T-helper 2 cell treated with Interferon-gamma antibody and Interleukin-4, amounts not matched to agents 5 μg/mL and 100 μg/mL, for 36 hours (primary cell): ENCODE data around the gene MARS2.
"Not testable (repeated sequence)": the region's sequence is repeated elsewhere in the genome, so short reads cannot be mapped to it uniquely, and the experiment has no call there.

ENCODE experiments used
- DNase-seq: peaks from one replicate; pipeline ENCODE4 v3.0.0; 2021; ENCODE audit warnings: low spot score
- H3K27ac Mint-ChIP-seq: one replicate; pipeline ENCODE4 v1.8.0; 2021; ENCODE audit warnings: mild to moderate bottlenecking, mixed read lengths
- H3K27me3 Mint-ChIP-seq: one replicate; pipeline ENCODE4 v1.8.0; 2021; ENCODE audit warnings: low read depth, mixed read lengths
- H3K36me3 Mint-ChIP-seq: one replicate; pipeline ENCODE4 v1.8.0; 2021; ENCODE audit warnings: low read depth, mixed read lengths
- H3K4me1 Mint-ChIP-seq: one replicate; pipeline ENCODE4 v1.8.0; 2021; ENCODE audit warnings: low read depth, mixed read lengths
- H3K4me3 Mint-ChIP-seq: one replicate; pipeline ENCODE4 v1.8.0; 2022; ENCODE audit warnings: mild to moderate bottlenecking, moderate library complexity, mixed read lengths
- H3K9me3 Mint-ChIP-seq: one replicate; pipeline ENCODE4 v1.8.0; 2021; ENCODE audit warnings: mixed read lengths

The MARS2 gene

DNA sequence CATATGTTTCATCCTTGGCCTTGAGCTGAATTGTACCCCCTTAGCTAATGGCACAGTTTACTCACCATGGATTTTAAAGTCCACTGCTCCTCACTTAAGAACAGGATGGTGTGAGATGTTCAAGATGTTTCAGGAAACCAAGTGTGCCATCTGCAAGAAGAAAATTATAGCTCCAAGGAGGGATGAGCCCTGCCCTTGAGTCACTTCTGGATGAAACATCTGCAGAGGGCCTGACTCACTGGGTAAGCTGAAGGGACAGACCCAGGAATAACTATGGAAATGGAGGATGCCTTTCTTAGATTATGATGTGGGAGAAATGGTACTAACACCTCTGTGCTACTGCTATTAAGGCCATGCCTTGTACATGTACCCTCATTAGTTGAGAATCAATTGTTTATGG lies 6.4 kb downstream of the MARS2 start:
- DNase-seq, result no peak
- no peaks in the 10 kb centered on the region for H3K27me3 Mint-ChIP-seq
- no peak overlapping the region for H3K27ac Mint-ChIP-seq
- H3K9me3 Mint-ChIP-seq, result no peaks in the 10 kb centered on the region
- peaks cover 23% of the 10 kb centered on the region for H3K36me3 Mint-ChIP-seq
- peaks cover 28% of the 10 kb centered on the region for H3K4me1 Mint-ChIP-seq
- no peak overlapping the region for H3K4me3 Mint-ChIP-seq

DNA sequence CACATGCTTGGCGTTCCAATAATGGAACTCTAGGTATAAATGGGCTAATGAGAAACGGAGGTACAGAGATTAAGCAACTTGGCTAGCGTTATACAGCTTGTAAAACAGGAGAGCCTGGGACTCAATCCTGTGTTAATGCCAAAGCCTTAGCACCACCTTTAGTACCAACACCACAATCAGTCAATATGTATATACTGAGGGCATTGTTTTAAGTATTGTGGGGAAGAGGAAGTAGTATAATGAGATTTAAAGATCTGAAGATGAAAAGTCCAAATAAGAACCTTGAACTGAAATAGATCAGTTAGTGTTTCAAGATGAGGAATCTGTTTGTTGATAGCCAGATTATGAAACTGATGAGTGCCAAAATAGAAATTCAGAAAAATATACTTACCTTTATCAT lies 8.1 kb downstream of the MARS2 start:
- no peak overlapping the region for H3K27ac Mint-ChIP-seq
- H3K4me3 Mint-ChIP-seq, result no peak overlapping the region
- no peaks in the 10 kb centered on the region for H3K9me3 Mint-ChIP-seq
- no peak for DNase-seq
- peaks cover 22% of the 10 kb centered on the region for H3K36me3 Mint-ChIP-seq
- H3K4me1 Mint-ChIP-seq, result peaks cover 21% of the 10 kb centered on the region
- no peaks in the 10 kb centered on the region for H3K27me3 Mint-ChIP-seq

DNA sequence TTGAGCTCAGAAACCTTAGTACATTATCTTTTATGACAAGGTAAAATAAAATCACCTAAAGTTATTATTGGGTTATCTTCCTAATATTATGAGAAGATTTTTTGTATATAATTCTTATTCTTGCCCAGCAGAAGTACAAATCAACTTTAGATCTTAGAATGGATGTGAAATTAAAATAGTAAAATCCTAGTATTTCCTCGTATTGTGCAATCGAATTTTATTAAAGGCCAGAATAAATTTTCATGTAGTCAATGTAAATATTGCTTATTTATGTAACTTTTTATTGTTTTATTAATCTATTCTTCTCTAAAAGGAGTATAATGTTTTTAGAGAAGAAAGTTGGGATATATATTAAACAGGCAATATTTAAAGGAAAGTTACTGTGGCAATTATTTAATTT lies 12.7 kb downstream of the MARS2 start:
- Mint-ChIP-seq H3K27me3 (no peaks in the 10 kb centered on the region), H3K36me3 (no peaks in the 10 kb centered on the region), H3K4me3 (no peak overlapping the region), H3K9me3 (no peaks in the 10 kb centered on the region), H3K27ac (no peak overlapping the region), H3K4me1 (no peaks in the 10 kb centered on the region)
- DNase-seq, result no peak

DNA sequence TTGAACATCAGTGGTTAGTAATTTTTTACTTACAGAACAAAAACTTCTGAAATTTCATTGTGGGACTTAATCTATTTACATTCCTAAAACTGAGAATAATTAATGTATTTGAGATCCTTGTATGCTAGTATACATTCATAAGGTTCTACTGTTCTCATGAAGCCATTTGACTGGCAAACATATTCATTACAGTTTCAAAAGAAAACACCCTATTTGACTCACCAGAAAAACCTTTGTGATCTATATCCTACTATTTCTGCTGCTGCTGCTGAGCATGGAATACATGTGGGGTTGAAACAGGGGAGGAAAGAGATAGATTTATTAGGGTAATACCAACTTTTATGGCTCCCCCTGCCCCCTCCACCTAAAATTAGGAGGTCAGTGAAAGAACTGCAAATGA lies 21.8 kb downstream of the MARS2 start:
- Mint-ChIP-seq H3K27me3 (no peaks in the 10 kb centered on the region), H3K4me1 (no peaks in the 10 kb centered on the region), H3K36me3 (no peaks in the 10 kb centered on the region), H3K4me3 (no peak overlapping the region), H3K27ac (no peak overlapping the region), H3K9me3 (no peaks in the 10 kb centered on the region)
- no peak for DNase-seq

DNA sequence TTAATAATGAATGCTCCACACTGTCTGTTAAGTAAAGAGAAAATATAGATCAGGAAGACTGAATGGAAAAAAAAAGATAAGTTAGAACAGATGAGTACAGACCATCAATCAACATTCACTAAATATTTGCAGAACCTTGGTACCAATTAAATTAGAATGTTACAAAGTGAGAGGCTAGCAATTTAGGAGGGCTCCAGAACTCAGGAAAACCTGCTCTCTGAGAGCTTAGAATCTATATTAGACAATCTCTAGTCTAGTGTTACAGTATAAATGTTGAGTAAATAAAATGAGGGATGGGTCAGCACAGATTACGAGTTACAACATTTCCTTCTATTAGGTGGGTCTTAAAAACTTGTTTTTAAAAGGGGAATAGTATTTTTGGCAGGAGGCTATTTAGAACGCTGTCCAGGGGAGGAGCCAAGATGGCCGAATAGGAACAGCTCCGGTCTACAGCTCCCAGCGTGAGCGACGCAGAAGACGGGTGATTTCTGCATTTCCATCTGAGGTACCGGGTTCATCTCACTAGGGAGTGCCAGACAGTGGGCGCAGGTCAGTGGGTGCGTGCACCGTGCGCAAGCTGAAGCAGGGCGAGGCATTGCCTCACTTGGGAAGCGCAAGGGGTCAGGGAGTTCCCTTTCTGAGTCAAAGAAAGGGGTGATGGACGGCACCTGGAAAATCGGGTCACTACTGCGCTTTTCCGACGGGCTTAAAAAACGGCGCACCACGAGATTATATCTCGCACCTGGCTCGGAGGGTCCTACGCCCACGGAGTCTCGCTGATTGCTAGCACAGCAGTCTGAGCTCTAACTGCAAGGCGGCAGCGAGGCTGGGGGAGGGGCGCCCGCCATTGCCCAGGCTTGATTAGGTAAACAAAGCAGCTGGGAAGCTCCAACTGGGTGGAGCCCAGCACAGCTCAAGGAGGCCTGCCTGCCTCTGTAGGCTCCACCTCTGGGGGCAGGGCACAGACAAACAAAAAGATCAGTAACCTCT lies 23.7 kb downstream of the MARS2 start:
- not testable (repeated sequence) for H3K4me1 Mint-ChIP-seq, H3K36me3 Mint-ChIP-seq, H3K27me3 Mint-ChIP-seq, H3K9me3 Mint-ChIP-seq, H3K27ac Mint-ChIP-seq, DNase-seq, H3K4me3 Mint-ChIP-seq

DNA sequence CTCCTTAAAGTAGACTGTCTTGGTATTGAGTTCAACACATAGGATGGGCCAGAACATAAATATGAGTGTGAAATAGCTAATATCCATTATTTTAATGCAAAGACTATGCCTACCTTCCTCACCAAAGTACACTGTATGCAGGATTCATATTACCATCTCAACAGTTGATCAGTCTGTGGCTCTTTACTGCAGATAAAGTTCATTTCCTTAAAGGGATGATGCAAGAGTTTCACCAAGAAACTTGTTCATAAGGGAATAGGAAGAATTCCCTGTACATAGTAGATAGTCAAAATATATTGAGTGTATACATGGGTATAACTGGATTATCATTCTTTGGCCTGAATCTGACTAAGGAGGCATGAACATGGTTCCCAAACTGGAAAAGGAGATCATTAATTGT lies 35.0 kb downstream of the MARS2 start:
- H3K4me1 Mint-ChIP-seq, result no peaks in the 10 kb centered on the region
- H3K9me3 Mint-ChIP-seq, result no peaks in the 10 kb centered on the region
- H3K36me3 Mint-ChIP-seq, result no peaks in the 10 kb centered on the region
- H3K27me3 Mint-ChIP-seq, result peaks cover 9% of the 10 kb centered on the region
- no peak overlapping the region for H3K4me3 Mint-ChIP-seq
- DNase-seq, result no peak
- H3K27ac Mint-ChIP-seq, result no peak overlapping the region
